H1 (cell line): ENCODE data around the gene B3GALT6. TPM values are rescaled to one million over a fixed set of nuclear protein-coding genes. Genes with fewer than 3 reads are reported as not detected.

Source experiments
- EZH2 ChIP-seq: fragments of 200-600 bp; sonication (generic); IDR thresholded peaks from 2 replicates; pipeline ENCODE4 v1.7.1; 2012; ENCODE audit warnings: low read depth, mild to moderate bottlenecking, moderate library complexity, low read length, inconsistent platforms; ENCODE audit not compliant: severe bottlenecking
- JUN ChIP-seq: IDR thresholded peaks from 2 replicates; pipeline ENCODE4 v1.6.1; 2011; ENCODE audit warnings: low read depth, mild to moderate bottlenecking, improper control_type of control experiment, low read length
- KDM5A ChIP-seq: fragments of 200-600 bp; IDR thresholded peaks from 2 replicates; pipeline ENCODE4 v1.7.1; 2012; ENCODE audit warnings: mild to moderate bottlenecking, low read length, inconsistent platforms, mixed read lengths
- RFX5 ChIP-seq: IDR thresholded peaks from 2 replicates; pipeline ENCODE4 v1.6.1; 2011; ENCODE audit warnings: low read depth, low read length, improper control_type of control experiment, borderline replicate concordance
- RNF2 ChIP-seq: fragments of 200-900, 300-1000 bp; sonication (generic); IDR thresholded peaks from 2 replicates; pipeline ENCODE4 v1.7.1; 2016; ENCODE audit warnings: borderline replicate concordance, low read depth, mild to moderate bottlenecking, antibody characterized with exemption, low read length; ENCODE audit not compliant: poor library complexity, severe bottlenecking; ENCODE audit errors: missing control alignments
- SRF ChIP-seq: IDR thresholded peaks from 2 replicates; pipeline ENCODE4 v1.6.1; 2011; ENCODE audit warnings: mild to moderate bottlenecking, low read depth, low read length, moderate library complexity
- SUZ12 ChIP-seq: fragments of 200-600 bp; sonication (generic); IDR thresholded peaks from 2 replicates; pipeline ENCODE4 v1.6.1; 2012; ENCODE audit warnings: mild to moderate bottlenecking, inconsistent platforms, low read length, moderate library complexity, mixed read lengths
- polyA plus RNA-seq, 7 experiments: library from polyadenylated mRNA; depleted of rRNA in 3 of 7; stranded (reverse) in 5 of 7; unstranded in 2 of 7; fragments of >200 nt in 5 of 7; fragments of 200-250 nt in 2 of 7; gene quantifications; 1 replicate in 5 of 7; 2 replicates in 1 of 7; 4 replicates in 1 of 7; pipeline versions ENCODE4 v1.2.1 to v1.2.3, GENCODE V29; 2011 to 2013; ENCODE audit warnings: missing spikeins in 2 of 7, mixed read lengths in 2 of 7
- total RNA-seq: library from RNA; stranded (reverse); fragmentation: NEBNext Ultra II Directional; extraction: Animal tissue kit (Norgen Biotek cat#: 25700); gene quantifications from 2 replicates; pipeline ENCODE4 v1.2.1, GENCODE V29; 2021
- TF ChIP-seq, protein P1 (sequence below): IDR thresholded peaks from 2 replicates; pipeline ENCODE4 v1.6.1; 2011; ENCODE audit warnings: low read length, improper control_type of control experiment
- TF ChIP-seq, protein P2 (sequence below): IDR thresholded peaks from 2 replicates; pipeline ENCODE4 v1.6.1; 2012; ENCODE audit warnings: low read length, inconsistent platforms

The B3GALT6 gene
- total and polyA plus RNA-seq, 2 of the 8 experiments (the other 6 are each of a cell fraction or from before 2014, with no cell fraction given): 18.4 to 20.4 TPM

DNA sequence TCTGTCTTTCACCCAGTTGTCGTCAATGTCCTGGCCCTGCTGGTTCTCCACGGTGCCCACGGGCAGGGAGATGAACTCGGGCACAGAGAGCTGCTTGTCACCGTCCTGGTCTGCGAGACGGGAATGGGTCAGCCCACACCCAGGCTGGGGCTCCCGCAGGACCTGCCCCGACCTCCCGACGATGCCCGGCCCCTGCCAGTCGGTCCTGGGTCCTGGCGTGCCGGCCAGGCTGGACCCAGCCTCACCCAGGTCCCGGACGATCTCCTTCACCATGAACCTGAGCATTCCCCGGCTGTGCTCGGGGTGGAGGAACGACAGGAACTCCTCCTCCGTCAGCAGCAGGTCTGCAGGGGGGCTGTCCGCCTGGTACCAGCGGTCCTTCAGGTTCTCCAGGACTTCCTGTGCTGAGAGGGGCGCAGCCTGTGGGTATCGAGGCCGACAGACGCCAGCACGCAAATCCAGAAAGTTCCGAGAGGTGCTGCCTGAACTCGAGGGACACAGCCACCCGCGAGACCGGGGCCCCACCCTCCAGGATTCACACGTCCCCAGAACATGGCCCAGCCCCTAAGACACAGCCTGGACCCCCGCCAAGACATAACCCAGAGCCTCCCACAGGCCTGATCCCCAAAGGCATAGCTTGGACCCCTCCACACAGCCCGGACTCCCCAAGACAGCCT is 13.4 kb upstream of the B3GALT6 start (continued):
- TF ChIP-seq SRF: no peak
- no peak for TF ChIP-seq JUN
- TF ChIP-seq, protein P1, sequence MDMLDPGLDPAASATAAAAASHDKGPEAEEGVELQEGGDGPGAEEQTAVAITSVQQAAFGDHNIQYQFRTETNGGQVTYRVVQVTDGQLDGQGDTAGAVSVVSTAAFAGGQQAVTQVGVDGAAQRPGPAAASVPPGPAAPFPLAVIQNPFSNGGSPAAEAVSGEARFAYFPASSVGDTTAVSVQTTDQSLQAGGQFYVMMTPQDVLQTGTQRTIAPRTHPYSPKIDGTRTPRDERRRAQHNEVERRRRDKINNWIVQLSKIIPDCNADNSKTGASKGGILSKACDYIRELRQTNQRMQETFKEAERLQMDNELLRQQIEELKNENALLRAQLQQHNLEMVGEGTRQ: no peak
- TF ChIP-seq EZH2: no peak
- no peak for TF ChIP-seq RFX5
- TF ChIP-seq RNF2: no peak
- no peak for TF ChIP-seq KDM5A
- TF ChIP-seq, protein P2, sequence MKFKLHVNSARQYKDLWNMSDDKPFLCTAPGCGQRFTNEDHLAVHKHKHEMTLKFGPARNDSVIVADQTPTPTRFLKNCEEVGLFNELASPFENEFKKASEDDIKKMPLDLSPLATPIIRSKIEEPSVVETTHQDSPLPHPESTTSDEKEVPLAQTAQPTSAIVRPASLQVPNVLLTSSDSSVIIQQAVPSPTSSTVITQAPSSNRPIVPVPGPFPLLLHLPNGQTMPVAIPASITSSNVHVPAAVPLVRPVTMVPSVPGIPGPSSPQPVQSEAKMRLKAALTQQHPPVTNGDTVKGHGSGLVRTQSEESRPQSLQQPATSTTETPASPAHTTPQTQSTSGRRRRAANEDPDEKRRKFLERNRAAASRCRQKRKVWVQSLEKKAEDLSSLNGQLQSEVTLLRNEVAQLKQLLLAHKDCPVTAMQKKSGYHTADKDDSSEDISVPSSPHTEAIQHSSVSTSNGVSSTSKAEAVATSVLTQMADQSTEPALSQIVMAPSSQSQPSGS: no peak
- no peak for TF ChIP-seq SUZ12
- TF ChIP-seq, all 59 proteins: peak for 0
